Measurements from ENCODE around the gene SPATA32. TPM values are rescaled to one million over a fixed set of nuclear protein-coding genes. Genes with fewer than 3 reads are reported as not detected.

Gene SPATA32
- polyA plus RNA-seq, 12 donors, result 0.18 to 0.23 TPM; not detected in 10

DNA sequence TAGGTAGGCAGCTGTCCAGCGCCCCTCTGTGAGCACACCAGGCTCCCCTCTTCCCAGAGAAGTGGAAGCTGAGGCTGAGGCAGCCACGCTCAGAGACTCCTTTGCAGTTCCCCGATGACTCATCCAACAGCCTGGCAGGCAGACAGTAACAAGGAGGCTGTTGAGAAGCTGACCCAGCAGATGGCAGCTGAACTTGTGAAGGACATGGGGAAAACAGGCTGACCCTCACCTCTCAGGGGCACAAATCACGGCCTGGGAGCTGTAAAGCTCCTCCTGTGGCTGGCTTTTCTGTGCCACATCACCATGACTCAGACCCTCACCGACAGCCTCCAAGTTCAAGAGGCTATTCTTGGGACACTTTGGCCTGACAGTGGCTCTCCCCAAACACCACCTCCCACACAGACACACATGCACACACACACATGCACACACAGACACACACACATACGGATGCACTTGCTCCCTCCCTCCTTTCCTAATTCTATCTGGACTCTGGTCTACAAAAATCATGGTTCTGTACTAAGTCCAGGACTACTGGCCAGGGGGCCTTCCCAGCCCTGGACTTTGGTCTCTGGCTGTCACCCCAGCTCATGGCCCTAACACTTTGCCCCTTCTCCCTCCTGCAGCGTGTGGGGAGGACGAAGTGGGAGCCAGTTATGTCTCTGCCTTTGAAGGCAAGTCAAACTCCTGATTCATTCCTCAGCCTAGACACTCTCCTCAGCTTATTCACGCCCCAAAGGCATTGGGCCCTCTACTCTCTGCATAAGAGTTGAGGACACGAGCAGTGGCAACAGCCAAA is 31.7 kb upstream of the SPATA32 start:
- peak; percentile 52 for DNase-seq

DNA sequence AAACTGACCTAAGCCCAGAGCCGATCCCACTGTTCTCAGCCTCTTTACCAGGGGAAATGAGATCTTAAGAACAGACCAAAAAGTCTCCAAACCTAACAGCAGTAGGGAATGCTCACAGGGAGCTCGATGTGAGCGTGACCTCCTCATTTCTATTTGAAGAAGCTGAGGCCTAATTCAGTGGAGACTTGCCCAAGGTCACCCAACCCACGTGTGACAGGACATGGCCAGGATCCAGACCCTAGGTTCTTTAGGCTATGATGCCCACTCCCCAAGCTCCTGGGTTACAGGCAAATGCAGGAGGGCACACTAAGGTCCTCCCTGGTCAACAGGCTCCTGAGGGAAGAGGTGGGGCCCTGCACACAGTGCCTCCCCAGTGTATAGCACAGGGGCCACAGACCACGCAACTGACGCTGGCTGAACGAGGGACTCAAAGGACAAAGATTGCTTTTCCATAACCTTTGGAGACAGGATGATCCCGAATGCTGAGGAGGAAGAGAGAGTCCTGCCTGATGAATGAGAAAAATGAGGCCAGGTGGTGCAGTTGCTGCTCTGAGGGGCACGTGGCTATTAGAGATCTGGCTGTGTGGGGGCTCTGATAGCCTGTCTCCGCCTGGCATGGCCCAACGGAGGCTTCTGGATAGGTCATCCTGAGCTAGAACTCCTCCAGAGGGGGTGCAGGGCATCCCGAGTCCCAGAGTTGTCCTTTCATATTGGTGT is 31.0 kb upstream of the SPATA32 start:
- DNase-seq, result no peak

DNA sequence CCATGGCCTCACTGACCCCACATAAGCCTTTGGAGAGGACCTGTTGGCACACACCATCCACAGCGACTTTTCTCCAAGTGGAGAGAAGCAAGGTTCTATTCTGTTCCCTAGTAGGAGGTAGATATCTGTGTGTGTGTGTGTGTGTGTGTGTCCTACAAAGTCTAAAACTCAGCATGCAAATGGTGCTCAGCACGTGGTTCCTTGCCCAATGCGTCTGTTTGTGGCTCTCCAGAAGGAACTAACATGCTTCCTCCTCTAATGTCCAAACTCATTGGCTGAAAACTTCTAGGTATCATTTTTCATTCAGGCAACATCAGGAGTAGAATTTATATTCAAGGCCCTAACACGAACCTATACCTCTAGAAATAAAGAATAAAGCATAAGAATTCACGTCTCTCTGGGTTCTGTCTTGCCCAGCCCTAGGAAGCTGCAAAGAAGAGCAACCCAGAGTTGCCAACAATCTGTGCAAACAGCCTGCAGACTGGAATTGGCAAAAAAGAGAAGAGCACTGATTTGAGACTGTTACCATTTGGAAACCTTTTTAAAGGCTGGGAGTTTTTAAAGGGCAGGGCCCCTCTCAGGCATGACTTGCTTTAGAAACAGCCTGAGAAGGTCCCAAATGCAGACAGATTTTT is 29.4 kb upstream of the SPATA32 start:
- no peak for DNase-seq

DNA sequence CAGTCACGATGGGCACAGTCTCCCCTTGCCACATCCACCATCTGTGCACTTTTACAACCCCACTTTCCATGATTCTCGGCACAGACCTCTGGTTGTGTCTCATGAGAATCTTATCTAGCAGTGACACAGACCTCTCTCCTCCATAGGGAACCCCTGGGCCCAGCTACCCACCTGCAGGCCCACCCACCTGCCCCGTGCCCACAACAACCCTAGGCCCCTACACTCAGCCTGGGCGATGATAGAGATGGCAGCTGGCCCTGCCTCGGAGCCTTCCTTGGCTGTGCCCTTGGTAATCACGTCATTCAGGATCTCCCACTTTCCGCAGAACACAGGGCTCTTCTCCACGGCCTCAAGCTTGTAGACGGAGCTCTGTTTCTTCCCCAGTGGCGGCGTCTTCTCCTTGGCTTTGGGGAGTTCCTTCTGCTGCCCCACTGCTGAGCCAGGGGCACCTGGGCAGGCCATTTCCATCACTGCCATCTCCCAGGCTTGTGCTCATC is 28.4 kb upstream of the SPATA32 start:
- DNase-seq, result no peak

DNA sequence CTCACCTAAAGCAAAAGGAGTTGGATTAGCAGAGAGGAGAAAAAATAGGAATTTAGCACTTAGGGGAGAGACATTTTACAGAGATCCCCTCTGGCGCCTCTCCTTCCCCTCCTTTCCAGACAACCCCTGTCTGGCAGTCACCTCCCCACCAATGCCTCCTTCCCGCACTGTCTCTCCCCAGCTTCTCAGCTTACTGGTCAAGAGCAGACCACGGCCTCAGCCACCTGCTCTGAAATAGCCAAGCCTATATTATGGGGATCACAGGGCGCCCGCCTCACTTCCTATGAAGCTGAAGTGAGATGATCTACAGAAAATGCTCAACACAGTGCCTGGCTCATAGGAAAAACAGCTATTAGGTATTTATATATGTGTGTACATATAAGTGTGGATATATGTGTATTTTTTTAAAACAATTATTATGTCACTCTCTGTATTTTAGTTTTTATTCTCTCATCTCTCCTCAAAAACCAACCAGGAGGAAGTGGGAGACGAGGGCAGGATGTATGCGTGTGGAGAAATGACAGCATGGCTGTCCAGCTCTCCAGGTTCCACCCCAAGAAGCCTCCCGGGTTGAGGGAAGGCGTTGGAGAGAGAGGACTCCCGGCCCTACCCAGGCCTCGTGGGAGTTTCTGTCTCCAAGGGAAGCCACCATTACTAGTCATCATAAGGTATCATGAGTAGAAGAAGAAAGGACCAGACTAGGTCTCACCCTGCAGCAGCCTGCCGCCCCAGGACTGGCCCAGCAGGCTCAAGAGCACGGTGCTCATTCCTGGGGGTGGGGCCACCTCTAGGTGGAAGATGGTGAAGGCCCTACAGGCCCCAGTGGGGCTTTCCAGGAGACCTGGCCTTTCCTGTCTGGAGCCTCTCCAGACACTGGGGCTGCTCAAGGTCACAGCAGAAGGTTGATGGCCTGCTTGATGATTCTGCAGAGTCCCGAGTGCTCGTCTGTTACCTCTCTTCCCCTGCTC is 27.7 kb upstream of the SPATA32 start:
- no peak for DNase-seq

DNA sequence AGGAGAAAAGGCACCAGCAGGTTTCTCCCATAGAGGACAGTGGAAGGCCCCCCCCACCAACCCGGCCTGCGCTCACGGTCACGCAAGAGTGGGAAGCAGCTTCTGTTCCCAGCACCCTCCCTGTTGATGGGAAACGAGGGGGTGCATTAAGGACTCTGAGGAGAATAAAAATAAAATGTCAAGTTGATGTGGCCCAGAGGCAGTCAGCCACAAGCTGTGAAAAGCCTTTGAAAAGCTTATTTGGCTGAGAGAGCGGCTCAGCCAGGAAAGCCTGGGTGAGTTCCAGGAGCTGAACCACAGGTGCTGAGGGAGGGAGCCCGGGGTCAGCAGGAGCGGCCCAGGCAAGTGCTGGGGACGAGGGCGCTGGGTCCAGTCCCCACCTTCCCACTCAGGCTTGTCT is 26.9 kb upstream of the SPATA32 start:
- DNase-seq, result no peak

DNA sequence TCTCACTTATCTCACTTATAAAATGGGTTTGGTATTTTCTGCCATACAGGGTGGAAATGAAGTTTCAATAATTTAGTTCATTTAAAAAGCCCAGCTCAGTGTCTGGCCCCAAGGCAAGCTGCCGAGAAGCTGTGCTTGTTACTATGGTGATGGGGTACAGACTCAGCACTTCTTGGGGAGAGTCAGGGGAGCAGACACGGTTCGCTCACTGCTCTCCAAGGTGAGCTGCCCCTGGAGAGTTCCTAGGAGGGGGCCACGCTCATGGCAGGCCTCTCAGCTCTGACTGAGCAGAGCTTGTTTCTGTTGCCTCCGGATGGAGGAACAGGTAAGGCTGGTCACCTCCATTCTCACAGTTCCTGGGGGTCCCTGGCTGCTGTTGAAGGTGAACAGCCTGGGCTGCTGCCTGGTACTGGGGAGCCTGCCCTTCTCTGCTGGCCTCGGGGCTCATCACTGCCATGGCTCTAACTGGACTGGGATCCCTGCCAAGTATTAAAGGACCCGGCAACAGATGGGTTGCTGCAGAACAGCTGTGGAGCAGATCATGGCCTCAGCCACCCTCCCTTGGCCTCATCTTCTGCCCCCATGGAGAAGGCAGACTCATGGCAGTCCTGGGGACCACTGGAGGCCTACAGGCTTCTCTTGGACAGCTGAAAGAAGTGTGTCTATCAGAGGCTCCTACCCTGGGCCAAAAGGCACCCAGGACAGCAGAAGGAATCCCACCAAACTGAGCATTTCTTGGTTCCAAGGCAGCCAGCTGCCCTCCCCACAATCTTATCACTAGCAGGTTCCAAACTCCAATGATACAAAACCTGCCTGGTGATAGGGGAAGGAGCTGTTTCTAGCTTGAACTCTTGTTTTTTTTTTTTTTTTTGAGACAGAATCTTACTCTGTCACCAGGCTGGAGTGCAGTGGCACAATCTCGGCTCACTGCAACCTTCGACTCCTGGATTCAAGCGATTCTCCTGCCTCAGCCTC is 25.9 kb upstream of the SPATA32 start:
- DNase-seq, result no peak

DNA sequence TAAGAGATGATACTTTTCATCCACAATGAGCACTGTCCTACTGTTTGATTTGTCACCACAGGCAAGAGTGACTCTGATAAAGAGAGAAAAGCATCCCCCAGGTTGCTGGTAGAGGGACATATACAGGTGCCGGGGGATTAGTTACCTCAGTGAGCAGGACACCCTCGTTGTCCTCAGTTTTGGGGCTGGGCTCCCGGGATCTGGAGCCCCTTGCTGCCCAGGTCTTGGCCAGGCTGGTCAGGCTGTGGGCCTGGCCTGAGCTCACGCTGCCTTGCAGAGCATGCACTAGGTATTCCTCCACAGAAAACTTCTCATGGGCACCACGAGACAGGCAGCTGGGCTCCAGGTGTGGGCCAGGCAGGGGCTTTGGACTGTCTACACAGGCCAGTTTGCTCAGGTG is 24.4 kb upstream of the SPATA32 start:
- DNase-seq, result no peak

DNA sequence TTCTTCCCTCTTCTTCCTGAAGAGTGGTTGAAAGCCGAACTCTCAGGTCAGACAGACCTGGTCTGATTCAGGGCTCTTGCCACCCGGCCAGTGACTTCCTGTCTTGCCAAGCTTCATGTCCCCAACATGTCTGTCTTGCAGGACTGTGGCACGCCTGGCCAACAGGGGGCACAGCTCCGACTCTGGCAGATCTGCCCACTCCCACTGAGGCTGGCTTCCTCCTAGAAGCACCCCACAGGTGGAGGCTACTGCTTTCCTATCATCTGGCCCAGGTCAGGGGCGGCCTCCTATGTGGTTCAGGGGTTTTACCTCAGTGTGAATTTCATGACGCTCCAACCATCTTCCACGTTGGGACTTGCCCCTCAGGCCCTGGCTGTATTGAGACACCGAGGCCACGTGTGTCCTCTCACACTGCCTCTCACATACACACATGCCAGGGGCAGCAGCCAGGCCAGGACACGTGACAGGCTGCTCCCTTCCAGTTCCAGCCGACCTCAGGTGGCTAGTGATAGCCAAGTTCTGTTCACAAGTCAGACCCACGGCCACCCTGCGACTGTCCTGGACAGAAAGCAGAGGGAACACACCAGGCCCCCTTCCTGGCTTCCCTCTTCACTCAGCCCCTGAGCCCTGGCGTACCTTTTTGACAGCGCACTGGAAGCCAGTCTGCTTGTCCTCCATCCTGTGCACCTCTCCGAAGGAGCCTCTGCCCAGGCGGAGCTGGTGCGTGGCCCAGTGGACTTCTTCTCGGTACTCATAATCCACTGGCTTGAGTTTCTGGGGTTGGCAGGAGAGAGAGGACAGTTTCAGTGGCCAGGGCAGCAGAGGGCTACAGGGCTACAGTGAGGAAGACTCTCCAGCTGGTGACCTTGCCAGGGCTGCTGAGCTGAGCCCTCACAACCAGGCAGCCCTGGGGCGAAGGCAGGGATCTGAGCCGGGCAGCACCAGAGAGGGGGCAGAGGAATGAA is 22.6 kb upstream of the SPATA32 start:
- DNase-seq, result no peak

DNA sequence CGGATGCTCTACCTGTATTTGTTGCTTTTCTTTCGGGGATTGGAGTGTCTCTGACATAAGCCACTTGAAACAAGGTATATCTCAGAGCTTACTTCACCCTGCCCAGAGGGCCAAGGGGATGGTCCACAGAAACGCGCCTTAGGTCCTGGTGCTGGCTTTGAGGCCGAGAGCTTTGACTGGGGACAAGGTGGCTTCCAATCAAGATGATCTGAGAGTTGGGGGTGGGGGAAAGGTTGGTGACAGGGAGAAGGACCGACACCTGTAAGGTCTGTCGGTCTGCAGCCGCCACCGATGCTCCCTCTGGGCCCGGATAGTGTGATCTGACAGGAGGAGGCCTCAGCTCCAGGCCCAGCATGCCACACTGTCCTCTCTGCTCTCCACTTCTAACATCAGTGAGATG is 21.8 kb upstream of the SPATA32 start:
- no peak for DNase-seq

DNA sequence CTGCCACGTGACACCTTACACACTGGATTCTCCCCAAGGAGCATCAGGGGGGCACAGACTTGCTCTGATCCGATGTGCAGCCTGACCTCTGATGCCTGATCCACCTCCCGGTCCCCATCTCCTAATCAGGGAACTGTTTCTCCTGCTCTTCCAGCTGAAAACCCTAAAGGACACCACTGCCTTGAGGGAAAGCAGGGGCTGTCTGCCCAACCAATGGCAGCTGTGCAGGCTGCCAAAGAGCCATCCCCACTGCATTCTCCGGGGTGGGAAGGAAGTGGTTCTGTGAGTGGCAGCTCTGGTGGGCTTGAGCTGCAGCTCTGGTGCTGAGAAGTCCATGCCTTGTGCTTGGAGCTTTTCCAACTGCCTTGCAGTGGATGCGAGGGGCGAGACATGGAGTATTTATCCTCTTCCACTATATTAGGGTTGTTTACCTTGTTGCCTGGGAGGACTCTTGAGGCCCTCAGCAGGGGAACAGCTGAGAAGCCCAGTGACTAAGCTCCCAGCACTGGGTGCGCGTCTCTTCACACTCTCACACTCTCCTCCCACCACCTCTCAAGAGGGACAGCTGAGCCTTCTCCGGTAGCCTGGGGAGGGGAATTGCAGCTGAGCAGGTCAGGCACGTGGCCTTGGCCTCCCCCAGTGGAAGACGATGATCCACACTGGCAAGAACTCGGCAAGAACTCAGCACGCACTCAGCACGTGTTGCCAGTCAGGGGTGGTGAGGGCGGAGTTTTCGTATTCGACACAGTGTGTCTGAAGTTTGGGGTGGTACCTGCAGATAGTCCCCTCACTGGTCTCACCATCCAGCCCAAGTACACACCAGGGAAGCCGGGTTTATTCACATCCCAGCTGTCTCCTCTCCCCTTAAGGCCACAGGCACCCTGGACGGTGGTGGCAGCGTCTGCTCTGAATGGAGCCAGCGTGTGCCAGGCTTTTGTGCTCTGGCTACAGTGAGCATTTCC is 21.1 kb upstream of the SPATA32 start:
- peak; percentile 35 for DNase-seq

DNA sequence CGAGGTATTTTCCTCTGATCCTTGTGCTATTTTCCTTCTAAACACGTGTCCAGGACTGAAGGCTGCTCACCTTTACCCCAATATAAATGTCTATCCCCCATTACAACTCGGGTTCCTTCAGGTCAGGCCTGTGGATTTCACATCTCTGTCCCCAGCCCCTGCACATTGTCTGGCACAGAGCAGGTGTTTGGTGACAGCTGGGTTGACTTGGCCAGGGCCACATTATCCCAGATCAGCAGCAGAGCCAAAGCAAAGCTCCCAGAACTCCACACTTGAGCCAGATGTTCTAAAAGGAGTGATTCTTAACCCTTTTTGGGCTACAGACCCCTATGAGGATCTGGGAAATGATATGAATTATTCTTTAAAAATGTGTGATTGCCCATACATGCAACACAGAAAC is 18.0 kb upstream of the SPATA32 start:
- no peak for DNase-seq

DNA sequence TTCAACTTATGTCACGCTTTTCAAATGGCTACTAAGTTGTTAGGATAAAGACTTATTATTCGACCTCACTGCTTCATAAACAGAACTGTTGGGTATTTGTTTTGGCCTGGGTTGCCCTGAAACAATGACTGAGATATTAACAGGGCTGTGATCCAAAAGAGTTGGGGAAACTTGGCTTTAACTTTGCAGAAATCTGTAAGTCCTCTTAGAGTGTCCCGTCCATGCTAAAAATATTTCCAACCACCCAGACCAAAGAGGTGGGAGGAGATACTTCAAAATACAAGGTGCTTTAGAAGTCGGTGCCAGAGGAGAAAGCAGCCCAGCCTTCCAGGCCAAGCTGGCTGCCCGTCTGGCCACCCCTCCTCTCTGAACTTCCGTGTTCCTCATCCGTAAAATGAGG is 16.1 kb upstream of the SPATA32 start:
- peak; percentile 56 for DNase-seq

DNA sequence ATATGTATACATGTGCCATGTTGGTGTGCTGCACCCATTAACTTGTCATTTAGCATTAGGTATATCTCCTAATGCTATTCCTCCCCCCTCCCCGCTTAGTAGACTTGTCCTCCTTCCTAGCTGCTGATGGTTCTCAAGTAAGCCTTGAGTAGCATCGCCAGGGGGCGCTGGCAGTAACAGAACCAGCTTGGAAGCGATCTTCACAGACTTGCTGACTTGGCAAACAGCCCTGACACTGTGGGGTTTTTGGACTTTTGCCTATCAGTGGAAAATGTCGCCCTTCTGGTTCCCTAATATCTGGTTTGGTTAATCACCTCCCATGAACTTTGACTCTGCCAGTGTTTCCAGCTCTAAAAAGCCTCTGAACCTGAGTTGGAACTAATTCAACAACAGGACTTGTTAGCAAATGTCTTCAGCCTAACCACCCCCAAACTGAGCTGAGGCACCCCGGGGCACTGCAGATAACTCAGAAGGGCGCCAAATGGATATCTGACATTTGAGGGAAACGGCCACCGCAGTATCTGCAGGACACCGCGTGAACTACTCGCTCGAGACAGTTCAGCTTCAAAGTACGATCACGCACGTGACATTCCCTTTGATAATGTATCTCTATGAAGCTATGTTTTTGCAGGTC is 15.4 kb upstream of the SPATA32 start:
- DNase-seq, result peak; percentile 86

DNA sequence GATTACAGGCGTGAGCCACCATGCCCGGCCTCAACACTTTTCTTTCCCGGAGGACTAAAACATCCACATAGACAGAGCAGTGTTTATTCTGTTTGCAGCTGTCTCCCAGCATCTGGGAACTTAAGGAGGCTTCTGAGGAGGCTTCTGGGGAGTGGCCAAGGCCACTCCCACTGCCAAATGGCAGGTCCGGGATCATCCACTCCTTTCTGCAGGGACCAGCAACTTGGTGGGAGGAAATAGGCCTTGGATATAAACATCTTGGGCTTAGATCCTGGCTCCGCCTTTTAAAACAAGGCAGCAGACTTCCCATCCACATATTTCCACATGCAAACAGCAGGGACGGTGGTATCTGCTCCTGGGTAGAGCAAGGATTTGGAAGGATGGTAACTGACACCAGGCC is 14.1 kb upstream of the SPATA32 start:
- DNase-seq, result peak; percentile 50

DNA sequence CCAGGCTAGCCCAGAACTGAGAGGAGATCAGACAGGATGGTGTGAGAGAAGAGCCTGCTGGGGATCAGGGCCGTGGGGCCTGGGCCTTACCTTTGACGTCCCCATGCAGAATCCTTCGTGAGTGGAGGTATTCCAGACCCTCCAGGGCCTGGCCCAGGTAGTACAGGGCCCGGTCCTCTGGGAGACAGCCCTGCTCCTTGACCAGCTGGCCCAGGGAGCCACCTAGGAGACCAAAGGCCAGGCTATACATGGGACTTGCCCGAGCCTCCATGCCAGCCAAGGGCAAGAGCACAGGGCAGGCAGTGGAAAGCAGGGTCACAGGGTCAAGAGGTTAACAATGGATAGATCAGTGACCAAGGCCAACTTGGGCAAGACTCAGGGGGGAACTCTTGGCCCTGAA is 12.1 kb upstream of the SPATA32 start:
- no peak for DNase-seq

DNA sequence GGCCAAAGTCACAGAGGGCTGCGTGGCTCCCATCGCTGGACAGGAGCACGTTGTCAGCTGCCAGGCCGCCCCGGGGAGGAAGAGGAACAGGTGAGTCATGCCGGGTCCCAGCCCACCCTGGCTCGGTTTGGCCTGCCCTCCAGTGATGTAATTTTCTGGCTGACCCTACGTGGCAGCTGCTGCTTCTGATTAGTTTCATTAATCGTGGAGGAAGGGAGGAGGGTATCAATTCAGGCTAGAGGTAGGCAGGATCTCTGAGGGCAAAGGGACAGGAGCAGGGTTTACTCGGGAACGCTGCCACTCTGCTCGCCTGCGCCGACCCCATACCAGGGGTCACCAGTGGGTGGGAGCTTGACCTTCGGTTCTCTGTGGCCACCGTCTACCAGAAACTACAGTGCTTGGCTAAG is 11.7 kb upstream of the SPATA32 start:
- DNase-seq, result no peak

Measured in muscle of arm (tissue), 12 donors.